ENCODE results near the gene KRT24. TPM values are rescaled to one million over a fixed set of nuclear protein-coding genes. Genes with fewer than 3 reads are reported as not detected.
"Not testable (repeated sequence)": the region's sequence is repeated elsewhere in the genome, so short reads cannot be mapped to it uniquely, and the experiment has no call there.

KRT24 gene
- not detected for total RNA-seq
- 0.16 TPM for polyA plus RNA-seq
- long read RNA-seq, donor 1: 0 reads
- long read RNA-seq, donor 2: 0 reads
- long read RNA-seq, donor 3: 0 reads
- long read RNA-seq, donor 4: 0 reads

GRCh38 chr17:40703652-40704051 lies at the start of gene KRT24:
Gene KRT24, minus strand, starts transcription at chr17:40703752. Its CDS starts 59 bp downstream, at chr17:40703693.
- Histone ChIP-seq H3K27me3 (ENCODE audit: control insufficient read depth, insufficient read depth) (no peaks in the 10 kb centered on the region), H3K4me1 (ENCODE audit: control insufficient read depth, insufficient read depth, low read length) (peaks cover 3% of the 10 kb centered on the region), H3K27ac (ENCODE audit: low read length) (no peak within 1 kb of the TSS), H3K4me3 (ENCODE audit: low read length) (no peak within 1 kb of the TSS), H3K9me3 (ENCODE audit: control insufficient read depth, low read length) (no peaks in the 10 kb centered on the region)
- DNase-seq (no peak), ATAC-seq (no peak)
- WGBS: 65% methylated on average over 7 of the region's 7 CpGs
- intact Hi-C loops (cut with DNase I): no loop called here

- intact Hi-C loops (cut with DNase I): no loop called here
- 84% methylated on average over 14 of the region's 14 CpGs for whole genome bisulfite sequencing
- H3K27ac ChIP-seq (ENCODE audit: low read length): no peak overlapping the region
- ATAC-seq (no peak), DNase-seq (no peak)
- H3K27me3 ChIP-seq (ENCODE audit: control insufficient read depth, insufficient read depth): no peaks in the 10 kb centered on the region
- H3K4me1 ChIP-seq (ENCODE audit: control insufficient read depth, insufficient read depth, low read length): no peaks in the 10 kb centered on the region
- no peak overlapping the region for H3K4me3 ChIP-seq (ENCODE audit: low read length)
- no peaks in the 10 kb centered on the region for H3K9me3 ChIP-seq (ENCODE audit: control insufficient read depth, low read length)
These were observed 47.5 kb upstream of the KRT24 start for GRCh38 chr17:40751065-40751464.

DNA sequence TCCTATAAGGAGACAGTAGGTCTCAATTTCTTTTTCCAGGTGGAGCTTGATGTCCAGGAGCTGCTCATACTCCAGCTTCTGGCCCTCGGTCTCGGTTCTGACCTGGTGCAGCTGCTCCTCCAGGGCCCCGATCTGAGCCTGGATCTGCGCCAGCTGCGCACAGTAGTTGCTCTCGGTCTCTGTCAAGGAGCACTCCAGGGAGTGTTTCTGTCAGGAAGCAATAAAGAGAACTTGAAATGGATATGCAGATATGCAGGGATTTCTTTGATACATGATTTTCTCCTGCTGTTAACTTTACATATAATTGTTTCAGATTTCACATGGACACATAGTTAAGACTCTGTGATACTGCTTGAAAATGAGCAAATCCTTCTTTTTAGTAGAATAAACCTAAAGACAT lies 46.8 kb upstream of the KRT24 start:
- Histone ChIP-seq H3K27ac (ENCODE audit: low read length) (no peak overlapping the region), H3K9me3 (ENCODE audit: control insufficient read depth, low read length) (no peaks in the 10 kb centered on the region), H3K4me3 (ENCODE audit: low read length) (no peak overlapping the region), H3K27me3 (ENCODE audit: control insufficient read depth, insufficient read depth) (no peaks in the 10 kb centered on the region), H3K4me1 (ENCODE audit: control insufficient read depth, insufficient read depth, low read length) (no peaks in the 10 kb centered on the region)
- no peak for ATAC-seq
- no peak for DNase-seq
- intact Hi-C loops (cut with DNase I): no loop called here
- WGBS: 78% methylated on average over 6 of the region's 6 CpGs

GRCh38 chr17:40748666-40749065 lies 45.1 kb upstream of the KRT24 start:
- intact Hi-C loops (cut with DNase I); ATAC-seq; H3K9me3 ChIP-seq (ENCODE audit: control insufficient read depth, low read length); H3K27ac ChIP-seq (ENCODE audit: low read length); H3K27me3 ChIP-seq (ENCODE audit: control insufficient read depth, insufficient read depth); DNase-seq; H3K4me3 ChIP-seq (ENCODE audit: low read length); H3K4me1 ChIP-seq (ENCODE audit: control insufficient read depth, insufficient read depth, low read length): not testable (repeated sequence)
- 44% methylated on average over 1 of the region's 1 CpG for WGBS

- intact Hi-C loops (cut with DNase I): no loop called here
- Histone ChIP-seq H3K4me3 (ENCODE audit: low read length) (no peak overlapping the region), H3K4me1 (ENCODE audit: control insufficient read depth, insufficient read depth, low read length) (no peaks in the 10 kb centered on the region), H3K27me3 (ENCODE audit: control insufficient read depth, insufficient read depth) (no peaks in the 10 kb centered on the region), H3K9me3 (ENCODE audit: control insufficient read depth, low read length) (peaks cover 2% of the 10 kb centered on the region), H3K27ac (ENCODE audit: low read length) (no peak overlapping the region)
- 59% methylated on average over 4 of the region's 4 CpGs for WGBS
- ATAC-seq: no peak
- no peak for DNase-seq
These were observed 35.0 kb upstream of the KRT24 start for GRCh38 chr17:40738553-40738952.

GRCh38 chr17:40735016-40735415 lies 31.5 kb upstream of the KRT24 start:
- Histone ChIP-seq H3K9me3 (ENCODE audit: control insufficient read depth, low read length) (no peaks in the 10 kb centered on the region), H3K27ac (ENCODE audit: low read length) (no peak overlapping the region), H3K4me3 (ENCODE audit: low read length) (no peak overlapping the region), H3K27me3 (ENCODE audit: control insufficient read depth, insufficient read depth) (no peaks in the 10 kb centered on the region), H3K4me1 (ENCODE audit: control insufficient read depth, insufficient read depth, low read length) (no peaks in the 10 kb centered on the region)
- 85% methylated on average over 1 of the region's 1 CpG for WGBS
- ATAC-seq (no peak), DNase-seq (no peak)
- intact Hi-C loops (cut with DNase I): no loop called here

DNA sequence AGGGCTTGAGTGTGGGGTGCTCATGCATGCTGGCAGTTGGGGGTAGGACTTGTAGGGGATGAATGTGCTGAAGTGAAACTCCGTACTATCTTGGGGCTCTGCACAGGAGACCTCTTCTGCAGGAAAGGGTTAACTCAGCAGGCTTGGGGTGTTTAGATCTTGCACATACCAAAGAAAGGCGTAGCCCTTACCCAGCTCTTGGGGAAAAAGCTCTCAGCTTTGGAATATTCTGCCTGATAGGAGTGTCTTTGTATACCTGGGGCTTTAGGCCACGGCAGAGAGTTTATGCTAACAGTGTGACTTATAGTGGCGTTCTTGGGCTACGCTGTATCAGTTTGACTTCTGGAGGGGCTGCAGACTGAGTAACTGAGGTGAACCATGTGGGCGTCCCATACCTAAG lies 30.5 kb upstream of the KRT24 start:
- H3K27me3 ChIP-seq (ENCODE audit: control insufficient read depth, insufficient read depth): no peaks in the 10 kb centered on the region
- no peak for DNase-seq
- 83% methylated on average over 6 of the region's 6 CpGs for WGBS
- H3K4me3 ChIP-seq (ENCODE audit: low read length): no peak overlapping the region
- no peak for ATAC-seq
- H3K27ac ChIP-seq (ENCODE audit: low read length): no peak overlapping the region
- H3K4me1 ChIP-seq (ENCODE audit: control insufficient read depth, insufficient read depth, low read length): no peaks in the 10 kb centered on the region
- intact Hi-C loops (cut with DNase I): no loop called here
- H3K9me3 ChIP-seq (ENCODE audit: control insufficient read depth, low read length): no peaks in the 10 kb centered on the region

- ATAC-seq: no peak
- 78% methylated on average over 1 of the region's 1 CpG for WGBS
- no peaks in the 10 kb centered on the region for H3K4me1 ChIP-seq (ENCODE audit: control insufficient read depth, insufficient read depth, low read length)
- intact Hi-C loops (cut with DNase I): no loop called here
- no peak for DNase-seq
- no peaks in the 10 kb centered on the region for H3K27me3 ChIP-seq (ENCODE audit: control insufficient read depth, insufficient read depth)
- no peak overlapping the region for H3K27ac ChIP-seq (ENCODE audit: low read length)
- H3K9me3 ChIP-seq (ENCODE audit: control insufficient read depth, low read length): no peaks in the 10 kb centered on the region
- no peak overlapping the region for H3K4me3 ChIP-seq (ENCODE audit: low read length)
These were observed 27.4 kb upstream of the KRT24 start for GRCh38 chr17:40730970-40731369.

DNA sequence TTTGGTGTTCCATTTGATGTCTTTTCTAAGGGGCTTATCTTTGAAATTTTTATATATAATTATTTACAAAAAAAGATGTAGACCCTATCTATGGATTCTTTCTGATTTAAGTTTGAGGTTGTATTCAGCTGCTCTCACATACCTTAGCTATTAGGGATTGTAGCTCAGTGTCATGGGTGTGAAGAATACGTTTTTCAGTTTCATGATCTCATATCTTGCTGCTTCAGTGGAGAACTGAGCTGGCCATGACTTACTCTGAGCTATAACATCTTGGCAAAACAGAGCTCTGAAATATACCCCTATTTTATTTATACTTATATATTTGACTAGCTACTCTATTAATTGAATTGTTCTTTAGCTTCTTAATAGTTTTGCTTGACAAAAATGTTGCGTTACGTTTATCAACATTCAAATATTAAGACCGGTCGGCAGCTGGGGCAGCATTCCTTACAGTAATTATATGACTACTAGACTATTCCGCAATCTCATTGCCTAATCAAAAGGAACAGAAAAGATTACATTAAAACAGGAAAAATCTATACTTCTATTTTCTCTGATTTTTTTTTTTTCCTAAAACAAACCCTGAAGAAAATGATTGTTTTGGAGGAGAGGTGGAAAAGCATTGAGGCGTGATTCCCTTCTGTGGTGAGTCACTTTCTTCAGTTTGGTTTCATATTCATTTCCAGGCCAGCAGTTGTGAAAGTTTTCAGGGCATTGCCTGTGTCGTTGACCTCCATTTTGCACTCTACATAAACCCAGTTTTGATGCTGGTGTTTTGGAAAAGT lies 24.1 kb upstream of the KRT24 start:
- 66% methylated on average over 8 of the region's 8 CpGs for WGBS
- intact Hi-C loops (cut with DNase I): no loop called here
- ATAC-seq: peak in 1 of 2 donors; percentile 59

GRCh38 chr17:40726919-40727318 lies 23.4 kb upstream of the KRT24 start:
- intact Hi-C loops (cut with DNase I): no loop called here

More for the DNA sequence above, 24.1 kb upstream of the KRT24 start:
- Histone ChIP-seq H3K4me3 (ENCODE audit: low read length) (no peak overlapping the region), H3K4me1 (ENCODE audit: control insufficient read depth, insufficient read depth, low read length) (no peaks in the 10 kb centered on the region), H3K27ac (ENCODE audit: low read length) (no peak overlapping the region), H3K27me3 (ENCODE audit: control insufficient read depth, insufficient read depth) (no peaks in the 10 kb centered on the region), H3K9me3 (ENCODE audit: control insufficient read depth, low read length) (no peaks in the 10 kb centered on the region)
- DNase-seq: no peak

GRCh38 chr17:40724656-40725055 lies 21.1 kb upstream of the KRT24 start:
- Histone ChIP-seq H3K27ac (ENCODE audit: low read length) (no peak overlapping the region), H3K4me1 (ENCODE audit: control insufficient read depth, insufficient read depth, low read length) (no peaks in the 10 kb centered on the region), H3K4me3 (ENCODE audit: low read length) (no peak overlapping the region), H3K9me3 (ENCODE audit: control insufficient read depth, low read length) (no peaks in the 10 kb centered on the region), H3K27me3 (ENCODE audit: control insufficient read depth, insufficient read depth) (no peaks in the 10 kb centered on the region)
- DNase-seq: no peak
- 65% methylated on average over 1 of the region's 1 CpG for WGBS
- intact Hi-C loops (cut with DNase I): no loop called here
- ATAC-seq: no peak

More at GRCh38 chr17:40726919-40727318, 23.4 kb upstream of the KRT24 start:
- H3K27ac ChIP-seq (ENCODE audit: low read length): no peak overlapping the region
- H3K4me3 ChIP-seq (ENCODE audit: low read length): no peak overlapping the region
- ATAC-seq (no peak), DNase-seq (no peak)
- 66% methylated on average over 2 of the region's 2 CpGs for WGBS
- H3K27me3 ChIP-seq (ENCODE audit: control insufficient read depth, insufficient read depth): no peaks in the 10 kb centered on the region
- H3K9me3 ChIP-seq (ENCODE audit: control insufficient read depth, low read length): no peaks in the 10 kb centered on the region
- H3K4me1 ChIP-seq (ENCODE audit: control insufficient read depth, insufficient read depth, low read length): no peaks in the 10 kb centered on the region
